GM12878 (cell line): ENCODE data around the gene CCBE1. TPM values are rescaled to one million over a fixed set of nuclear protein-coding genes. Genes with fewer than 3 reads are reported as not detected.

Experiments used
- ATAC-seq: fragments of 200-7000 bp; cut with Tn5 transposase; 3 replicates; pipeline ENCODE4 v1.9.1; 2020; ENCODE audit warnings: mild to moderate bottlenecking, moderate library complexity
- BruUV-seq: library from RNA; stranded (reverse); fragments of 400-500 nt; replicated peaks from 2 replicates; lab custom pipeline; 2021; lab: Mats Ljungman, UMichigan
- CTCF ChIA-PET: fragments of 300-600 bp; sonication (Branson Sonifier 250); formaldehyde crosslinking; extraction: SDS; loops from one replicate; lab custom pipeline; 2021; ENCODE audit warnings: inconsistent platforms; lab: Yijun Ruan, JAX
- POLR2A ChIA-PET: fragments of 350-600 bp; formaldehyde crosslinking; extraction: SDS; loops from one replicate; lab custom pipeline; 2021; ENCODE audit warnings: inconsistent platforms; lab: Charles Lee
- RAD21 ChIA-PET: fragments of 300-600 bp; sonication (Branson Sonifier 250); formaldehyde crosslinking; loops from one replicate; lab custom pipeline; 2023; ENCODE audit warnings: antibody characterized with exemption; ENCODE audit not compliant: unreplicated experiment; lab: Charles Lee
- SMC1A ChIA-PET: fragments of 300-600 bp; sonication (Branson Sonifier 250); formaldehyde crosslinking; loops from one replicate; lab custom pipeline; 2023; ENCODE audit not compliant: unreplicated experiment, uncharacterized antibody; lab: Charles Lee
- DNase-seq: peaks from one replicate; pipeline ENCODE4 v3.0.0-alpha.2; 2011; ENCODE audit warnings: low read depth, low spot score
- FAIRE-seq: peaks from 3 replicates; lab custom pipeline; 2011; peaks lifted over from hg19 to GRCh38; lab: Jason Lieb, UNC
- H2AFZ ChIP-seq: 2 replicates; pipeline ENCODE4 v1.6.0; 2011; ENCODE audit warnings: low read depth, low read length, control low read depth; ENCODE audit not compliant: control insufficient read depth
- H3K27ac ChIP-seq: 2 replicates; pipeline ENCODE4 v1.5.1; 2011; ENCODE audit warnings: control low read depth; ENCODE audit not compliant: control insufficient read depth, insufficient read depth
- H3K27me3 ChIP-seq, 2 experiments: replicated peaks in 1 of 2; 2 replicates each; pipeline versions ENCODE4 v1.6.0 to v1.6.1; 2011; ENCODE audit warnings: low read length in 1 of 2; ENCODE audit not compliant: control insufficient read depth in 2 of 2, insufficient read depth in 2 of 2
- H3K36me3 ChIP-seq, 2 experiments: 2 replicates each; pipeline ENCODE4 v1.5.1; 2011; ENCODE audit warnings: low read length in 1 of 2; ENCODE audit not compliant: control insufficient read depth in 2 of 2, insufficient read depth in 2 of 2
- H3K4me1 ChIP-seq: 2 replicates; pipeline ENCODE4 v1.6.1; 2011; ENCODE audit warnings: mild to moderate bottlenecking, low read length, moderate library complexity, mixed read lengths; ENCODE audit not compliant: control insufficient read depth, insufficient read depth
- H3K4me2 ChIP-seq: 2 replicates; pipeline ENCODE4 v1.6.0; 2011; ENCODE audit warnings: control low read depth; ENCODE audit not compliant: control insufficient read depth, insufficient read depth
- H3K4me3 ChIP-seq: fragments of 200-600 bp; sonication (generic); 2 replicates; pipeline ENCODE4 v1.5.1; 2016
- H3K79me2 ChIP-seq: 2 replicates; pipeline ENCODE4 v1.6.0; 2011; ENCODE audit warnings: low read length; ENCODE audit not compliant: control insufficient read depth, insufficient read depth
- H3K9ac ChIP-seq: 2 replicates; pipeline ENCODE4 v1.8.0; 2011; ENCODE audit warnings: low read length, control low read depth, mixed read lengths; ENCODE audit not compliant: control insufficient read depth, insufficient read depth
- H3K9me3 ChIP-seq: replicated peaks from 3 replicates; pipeline ENCODE4 v1.5.1; 2011; ENCODE audit warnings: mild to moderate bottlenecking, low read length; ENCODE audit not compliant: control insufficient read depth, insufficient read depth
- H4K20me1 ChIP-seq: 2 replicates; pipeline ENCODE4 v1.6.0; 2011; ENCODE audit not compliant: control insufficient read depth, insufficient read depth
- CBFB ChIP-seq: IDR thresholded peaks from 2 replicates; pipeline ENCODE4 v1.6.1; 2016; ENCODE audit warnings: antibody characterized with exemption, low read depth
- CREB1 ChIP-seq: IDR thresholded peaks from 2 replicates; pipeline ENCODE4 v1.6.1; 2012; ENCODE audit warnings: low read depth, mild to moderate bottlenecking, inconsistent platforms
- EED ChIP-seq: sonication (generic); IDR thresholded peaks from 2 replicates; pipeline ENCODE4 v1.6.1; 2016; ENCODE audit warnings: antibody characterized with exemption, low read depth
- EP300 ChIP-seq, 2 experiments: fragments of 150-350 bp in 1 of 2; IDR thresholded peaks; 2 replicates each; pipeline ENCODE4 v1.6.1; 2011 to 2012; ENCODE audit warnings: low read depth in 2 of 2, low read length in 2 of 2, borderline replicate concordance in 1 of 2, improper control_type of control experiment in 1 of 2, inconsistent platforms in 1 of 2; ENCODE audit not compliant: control insufficient read depth in 1 of 2
- HDAC6 ChIP-seq: fragments of 200-600 bp; sonication (generic); IDR thresholded peaks from one replicate; pipeline ENCODE4 v1.8.0; 2017; ENCODE audit warnings: antibody characterized with exemption; ENCODE audit not compliant: unreplicated experiment
- RB1 ChIP-seq: fragments of 450-650 bp; formaldehyde crosslinking; IDR thresholded peaks from 2 replicates; pipeline ENCODE4 v1.6.1; 2017; ENCODE audit warnings: mild to moderate bottlenecking, borderline replicate concordance
- SMAD5 ChIP-seq: IDR thresholded peaks from 2 replicates; pipeline ENCODE4 v1.6.1; 2016; ENCODE audit warnings: antibody characterized with exemption, low read depth
- SP1 ChIP-seq: IDR thresholded peaks from one replicate; pipeline ENCODE4 v1.6.1; 2011; ENCODE audit warnings: low read depth, low read length
- SREBF1 ChIP-seq: IDR thresholded peaks from 2 replicates; pipeline ENCODE4 v1.6.1; 2012; ENCODE audit warnings: mild to moderate bottlenecking, low read length
- YBX1 ChIP-seq: fragments of 450-650 bp; IDR thresholded peaks from 2 replicates; pipeline ENCODE4 v1.6.1; 2016; ENCODE audit warnings: antibody characterized with exemption
- WGBS: methylation state at CpG from one replicate; pipeline ENCODE4 v1.1.6; 2016; ENCODE audit warnings: low lambda C conversion rate; ENCODE audit not compliant: insufficient replicate concordance, insufficient coverage; ENCODE audit errors: missing lambda C conversion rate; 5-methylcytosine and 5-hydroxymethylcytosine counted together
- in situ Hi-C: fragments of 300-500 bp; cut with MboI; formaldehyde crosslinking; loops from 9 replicates; pipeline ENCODE4 v1.14.3; 2018; ENCODE audit warnings: mixed read lengths
- intact Hi-C: fragments of 100-400 bp; cut with micrococcal nuclease; formaldehyde crosslinking; loops from one replicate; pipeline ENCODE4 v1.14.2; 2022; ENCODE audit not compliant: unreplicated experiment
- polyA plus RNA-seq, 11 experiments: library from polyadenylated mRNA; depleted of rRNA in 4 of 11; unstranded in 6 of 11; stranded (reverse) in 5 of 11; fragments of >200 nt; fragmentation: Nextera tagmentation in 4 of 11; fragmentation: Illumina TruSeq in 1 of 11; extraction: Ambion mirVana in 4 of 11; extraction: Trizol in 1 of 11; gene quantifications; 1 replicate in 1 of 11; 2 replicates in 10 of 11; pipeline versions ENCODE4 v1.2.1 to v1.2.3, GENCODE V29; 2011 to 2016; ENCODE audit warnings: inconsistent platforms in 2 of 11, missing spikeins in 2 of 11, low read depth in 1 of 11
- total RNA-seq, 4 experiments: library from RNA; depleted of rRNA in 3 of 4; stranded (reverse); fragments of >200 nt in 3 of 4; fragmentation: Illumina TruSeq in 1 of 4; extraction: Trizol in 1 of 4; gene quantifications; 2 replicates each; pipeline versions ENCODE4 v1.2.1 to v1.2.3, GENCODE V29; 2013 to 2021
- TF ChIP-seq, protein P1 (sequence below): fragments of 450-650 bp; IDR thresholded peaks from 2 replicates; pipeline ENCODE4 v1.6.1; 2018; ENCODE audit warnings: mild to moderate bottlenecking, low read depth, moderate library complexity; ENCODE audit not compliant: partially characterized antibody
- TF ChIP-seq, protein P2 (sequence below): fragments of 450-650 bp; IDR thresholded peaks from 2 replicates; pipeline ENCODE4 v1.6.1; 2017; ENCODE audit warnings: mild to moderate bottlenecking, moderate library complexity
- TF ChIP-seq, protein P3 (sequence below): IDR thresholded peaks from 2 replicates; pipeline ENCODE4 v1.6.1; 2011; ENCODE audit warnings: low read depth, mild to moderate bottlenecking, low read length, moderate library complexity, borderline replicate concordance; ENCODE audit errors: extremely low read depth

Gene CCBE1
- total and polyA plus RNA-seq, 10 of the 15 experiments (the other 5 are each of a cell fraction or from before 2014, with no cell fraction given), result 0.03 to 0.49 (median 0.04) TPM; not detected in 7

DNA sequence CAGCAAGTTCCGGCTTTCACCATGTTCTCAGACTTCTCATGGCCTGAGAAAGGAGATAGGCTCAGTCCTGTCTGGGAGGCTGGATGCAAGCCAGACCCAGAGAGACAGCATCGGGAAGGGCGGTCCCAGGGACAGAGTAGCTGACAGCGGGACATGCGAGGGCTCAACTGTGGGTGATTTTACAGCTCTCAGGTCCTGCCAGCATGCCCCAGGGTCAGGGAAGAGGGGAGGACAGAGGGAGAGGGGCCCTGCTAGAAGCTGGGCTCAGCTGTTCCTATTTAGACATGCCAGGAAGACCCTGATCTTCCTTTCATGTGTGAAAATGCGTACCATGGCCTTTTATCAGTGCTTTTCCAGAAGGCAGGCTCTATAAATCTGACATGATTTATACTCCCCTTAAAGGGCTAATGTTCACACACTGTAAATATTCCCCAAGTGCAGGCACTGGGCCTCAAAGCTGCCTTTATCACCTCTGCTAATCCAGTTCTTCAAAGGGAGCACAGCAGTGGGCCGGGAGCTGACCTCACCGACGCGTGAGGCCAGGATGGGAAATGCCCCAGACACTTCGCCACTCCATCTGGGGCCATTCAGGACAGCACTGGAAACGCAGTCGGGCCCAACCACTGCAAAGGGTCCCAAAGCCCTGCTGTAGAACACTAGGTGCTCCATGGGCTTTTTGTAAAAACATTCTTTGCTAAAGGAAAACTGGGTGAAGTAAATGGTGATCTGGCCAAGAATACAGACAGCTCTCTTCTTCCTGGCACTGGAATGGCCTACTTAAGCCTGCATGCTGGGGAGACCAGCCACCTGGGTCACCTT lies 242.1 kb downstream of the CCBE1 start:
- no peak overlapping the region for H3K4me3 ChIP-seq
- no TSS peak for BruUV-seq
- WGBS, result 47% methylated on average over 13 of the region's 13 CpGs
- no peak overlapping the region for H2AFZ ChIP-seq
- POLR2A ChIA-PET, result no interaction called here
- intact Hi-C loops (loop anchor here (5.0 kb wide), 1 partner anchor 1092 kb away; no protein-coding TSS in a partner anchor), in situ Hi-C loops (loop anchor here (25.0 kb wide), 1 partner anchor 1107 kb away; no protein-coding TSS in a partner anchor)
- FAIRE-seq (no peak), ATAC-seq (no peak), DNase-seq (no peak)
- H3K79me2 ChIP-seq, result no peaks in the 10 kb centered on the region
- no peaks in the 10 kb centered on the region for H4K20me1 ChIP-seq
- no peaks in the 10 kb centered on the region for H3K36me3 ChIP-seq
- no peak overlapping the region for H3K9ac ChIP-seq
- H3K27me3 ChIP-seq, result peaks cover 4 to 9% of the 10 kb centered on the region in 2 experiments; a peak in 3 of 4 replicates
- no peak overlapping the region for H3K27ac ChIP-seq
- RAD21 ChIA-PET, result no interaction called here
- no peaks in the 10 kb centered on the region for H3K4me1 ChIP-seq
- no peaks in the 10 kb centered on the region for H3K9me3 ChIP-seq
- CTCF ChIA-PET, result no interaction called here
- no peak overlapping the region for H3K4me2 ChIP-seq
- SMC1A ChIA-PET, result no interaction called here
- TF ChIP-seq CBFB, result no peak
- TF ChIP-seq CREB1, result no peak
- no peak for TF ChIP-seq SP1
- TF ChIP-seq SREBF1, result no peak
- TF ChIP-seq, protein P1, sequence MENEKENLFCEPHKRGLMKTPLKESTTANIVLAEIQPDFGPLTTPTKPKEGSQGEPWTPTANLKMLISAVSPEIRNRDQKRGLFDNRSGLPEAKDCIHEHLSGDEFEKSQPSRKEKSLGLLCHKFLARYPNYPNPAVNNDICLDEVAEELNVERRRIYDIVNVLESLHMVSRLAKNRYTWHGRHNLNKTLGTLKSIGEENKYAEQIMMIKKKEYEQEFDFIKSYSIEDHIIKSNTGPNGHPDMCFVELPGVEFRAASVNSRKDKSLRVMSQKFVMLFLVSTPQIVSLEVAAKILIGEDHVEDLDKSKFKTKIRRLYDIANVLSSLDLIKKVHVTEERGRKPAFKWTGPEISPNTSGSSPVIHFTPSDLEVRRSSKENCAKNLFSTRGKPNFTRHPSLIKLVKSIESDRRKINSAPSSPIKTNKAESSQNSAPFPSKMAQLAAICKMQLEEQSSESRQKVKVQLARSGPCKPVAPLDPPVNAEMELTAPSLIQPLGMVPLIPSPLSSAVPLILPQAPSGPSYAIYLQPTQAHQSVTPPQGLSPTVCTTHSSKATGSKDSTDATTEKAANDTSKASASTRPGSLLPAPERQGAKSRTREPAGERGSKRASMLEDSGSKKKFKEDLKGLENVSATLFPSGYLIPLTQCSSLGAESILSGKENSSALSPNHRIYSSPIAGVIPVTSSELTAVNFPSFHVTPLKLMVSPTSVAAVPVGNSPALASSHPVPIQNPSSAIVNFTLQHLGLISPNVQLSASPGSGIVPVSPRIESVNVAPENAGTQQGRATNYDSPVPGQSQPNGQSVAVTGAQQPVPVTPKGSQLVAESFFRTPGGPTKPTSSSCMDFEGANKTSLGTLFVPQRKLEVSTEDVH, result no peak
- TF ChIP-seq YBX1, result no peak
- no peak for TF ChIP-seq HDAC6
- TF ChIP-seq, protein P2, sequence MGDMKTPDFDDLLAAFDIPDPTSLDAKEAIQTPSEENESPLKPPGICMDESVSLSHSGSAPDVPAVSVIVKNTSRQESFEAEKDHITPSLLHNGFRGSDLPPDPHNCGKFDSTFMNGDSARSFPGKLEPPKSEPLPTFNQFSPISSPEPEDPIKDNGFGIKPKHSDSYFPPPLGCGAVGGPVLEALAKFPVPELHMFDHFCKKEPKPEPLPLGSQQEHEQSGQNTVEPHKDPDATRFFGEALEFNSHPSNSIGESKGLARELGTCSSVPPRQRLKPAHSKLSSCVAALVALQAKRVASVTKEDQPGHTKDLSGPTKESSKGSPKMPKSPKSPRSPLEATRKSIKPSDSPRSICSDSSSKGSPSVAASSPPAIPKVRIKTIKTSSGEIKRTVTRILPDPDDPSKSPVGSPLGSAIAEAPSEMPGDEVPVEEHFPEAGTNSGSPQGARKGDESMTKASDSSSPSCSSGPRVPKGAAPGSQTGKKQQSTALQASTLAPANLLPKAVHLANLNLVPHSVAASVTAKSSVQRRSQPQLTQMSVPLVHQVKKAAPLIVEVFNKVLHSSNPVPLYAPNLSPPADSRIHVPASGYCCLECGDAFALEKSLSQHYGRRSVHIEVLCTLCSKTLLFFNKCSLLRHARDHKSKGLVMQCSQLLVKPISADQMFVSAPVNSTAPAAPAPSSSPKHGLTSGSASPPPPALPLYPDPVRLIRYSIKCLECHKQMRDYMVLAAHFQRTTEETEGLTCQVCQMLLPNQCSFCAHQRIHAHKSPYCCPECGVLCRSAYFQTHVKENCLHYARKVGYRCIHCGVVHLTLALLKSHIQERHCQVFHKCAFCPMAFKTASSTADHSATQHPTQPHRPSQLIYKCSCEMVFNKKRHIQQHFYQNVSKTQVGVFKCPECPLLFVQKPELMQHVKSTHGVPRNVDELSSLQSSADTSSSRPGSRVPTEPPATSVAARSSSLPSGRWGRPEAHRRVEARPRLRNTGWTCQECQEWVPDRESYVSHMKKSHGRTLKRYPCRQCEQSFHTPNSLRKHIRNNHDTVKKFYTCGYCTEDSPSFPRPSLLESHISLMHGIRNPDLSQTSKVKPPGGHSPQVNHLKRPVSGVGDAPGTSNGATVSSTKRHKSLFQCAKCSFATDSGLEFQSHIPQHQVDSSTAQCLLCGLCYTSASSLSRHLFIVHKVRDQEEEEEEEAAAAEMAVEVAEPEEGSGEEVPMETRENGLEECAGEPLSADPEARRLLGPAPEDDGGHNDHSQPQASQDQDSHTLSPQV, result no peak
- TF ChIP-seq SMAD5, result no peak
- no peak for TF ChIP-seq RB1
- TF ChIP-seq, protein P3, sequence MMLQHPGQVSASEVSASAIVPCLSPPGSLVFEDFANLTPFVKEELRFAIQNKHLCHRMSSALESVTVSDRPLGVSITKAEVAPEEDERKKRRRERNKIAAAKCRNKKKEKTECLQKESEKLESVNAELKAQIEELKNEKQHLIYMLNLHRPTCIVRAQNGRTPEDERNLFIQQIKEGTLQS, result no peak
- no peak for TF ChIP-seq EED
- TF ChIP-seq EP300 (IDR thresholded peaks at IDR 0.05; ENCODE audit: borderline replicate concordance in 1 of 2, control insufficient read depth in 1 of 2, low read depth in 2 of 2, low read length in 2 of 2), result no peak
